B cell (primary cell): ENCODE data around the gene BEND7. TPM values are rescaled to one million over a fixed set of nuclear protein-coding genes. Genes with fewer than 3 reads are reported as not detected.

Experiments
- ATAC-seq: fragments of 200-7000 bp; cut with Tn5 transposase; one replicate; pipeline ENCODE4 v1.10.0; 2021; ENCODE audit warnings: low read depth, mild to moderate bottlenecking, moderate number of reproducible peaks, moderate library complexity
- CTCF ChIA-PET: fragments of 350-600 bp; sonication (Branson Sonifier 250); formaldehyde crosslinking; loops from one replicate; lab custom pipeline; 2021; ENCODE audit warnings: antibody characterized with exemption, inconsistent platforms; lab: Charles Lee
- POLR2A ChIA-PET: fragments of 350-600 bp; sonication (Branson Sonifier 250); formaldehyde crosslinking; loops from one replicate; lab custom pipeline; 2021; ENCODE audit warnings: antibody characterized with exemption; lab: Charles Lee
- DNase-seq: peaks from one replicate; pipeline ENCODE4 v3.0.0; 2013
- H2AFZ ChIP-seq: 2 replicates; pipeline ENCODE4 v1.6.1; 2012; ENCODE audit warnings: mild to moderate bottlenecking, low read depth, low read length; ENCODE audit not compliant: insufficient read depth, poor library complexity, severe bottlenecking
- H3K27ac ChIP-seq, 2 donors: 1 replicate in 1 of 2; 2 replicates in 1 of 2; pipeline ENCODE4 v1.5.1; 2012 to 2013; ENCODE audit warnings: low read length in 2 of 2, mild to moderate bottlenecking in 2 of 2, moderate library complexity in 1 of 2
- H3K27me3 ChIP-seq, 4 experiments: fragments of 200-600 bp in 1 of 4; sonication (generic) in 1 of 4; replicated peaks in 1 of 4; 1 replicate in 2 of 4; 2 replicates in 2 of 4; pipeline versions ENCODE4 v1.6.1 to v1.7.0; 2013 to 2016; ENCODE audit warnings: low read length in 3 of 4, mild to moderate bottlenecking in 2 of 4, mixed read lengths in 1 of 4, moderate library complexity in 1 of 4; ENCODE audit not compliant: insufficient read depth in 4 of 4, control insufficient read depth in 3 of 4; ENCODE audit errors: control extremely low read depth in 1 of 4
- H3K36me3 ChIP-seq, 2 experiments: replicated peaks in 1 of 2; 1 replicate in 1 of 2; 2 replicates in 1 of 2; pipeline versions ENCODE4 v1.6.1 to v1.7.1; 2013; ENCODE audit warnings: low read length in 1 of 2; ENCODE audit not compliant: insufficient read depth in 2 of 2, control insufficient read depth in 1 of 2; ENCODE audit errors: control extremely low read depth in 1 of 2, extremely low read depth in 1 of 2
- H3K4me1 ChIP-seq, 2 donors: fragments of 200-600 bp in 1 of 2; sonication (generic) in 1 of 2; 1 replicate in 1 of 2; 2 replicates in 1 of 2; pipeline versions ENCODE4 v1.5.1 to v1.6.1; 2013 to 2017; ENCODE audit warnings: low read length in 2 of 2; ENCODE audit not compliant: control insufficient read depth in 2 of 2, insufficient read depth in 2 of 2
- H3K4me2 ChIP-seq: replicated peaks from 2 replicates; pipeline ENCODE3; 2012; ENCODE audit warnings: mild to moderate bottlenecking, low read depth, low read length; ENCODE audit not compliant: poor library complexity, severe bottlenecking
- H3K4me3 ChIP-seq, 5 experiments: fragments of 200-600 bp in 1 of 5; sonication (generic) in 1 of 5; 1 replicate in 3 of 5; 2 replicates in 2 of 5; pipeline versions ENCODE4 v1.5.1 to v1.7.0; 2011 to 2016; ENCODE audit warnings: low read length in 4 of 5, mild to moderate bottlenecking in 4 of 5, low read depth in 2 of 5, control low read depth in 1 of 5, moderate library complexity in 1 of 5; ENCODE audit not compliant: insufficient read depth in 1 of 5; ENCODE audit errors: control extremely low read depth in 1 of 5, extremely low read depth in 1 of 5
- H3K79me2 ChIP-seq: fragments of 200-600 bp; sonication (generic); one replicate; pipeline ENCODE4 v1.6.0; 2016; ENCODE audit warnings: low read length; ENCODE audit not compliant: control insufficient read depth, insufficient read depth
- H3K9ac ChIP-seq: fragments of 200-600 bp; sonication (generic); 2 replicates; pipeline ENCODE4 v1.6.1; 2017; ENCODE audit warnings: mild to moderate bottlenecking, low read length, moderate library complexity
- H3K9me3 ChIP-seq, 3 donors: one replicate each; pipeline versions ENCODE4 v1.6.1 to v1.7.1; 2013; ENCODE audit warnings: low read length in 2 of 3; ENCODE audit not compliant: control insufficient read depth in 2 of 3, insufficient read depth in 1 of 3; ENCODE audit errors: control extremely low read depth in 1 of 3
- H4K20me1 ChIP-seq: 2 replicates; pipeline ENCODE4 v1.6.0; 2012; ENCODE audit warnings: mild to moderate bottlenecking, low read length; ENCODE audit not compliant: insufficient read depth, control insufficient read depth, poor library complexity, severe bottlenecking
- H3K27ac Mint-ChIP-seq: one replicate; pipeline ENCODE4 v1.8.0; 2021; ENCODE audit warnings: mixed read lengths
- H3K27me3 Mint-ChIP-seq: one replicate; pipeline ENCODE4 v1.8.0; 2021; ENCODE audit warnings: mixed read lengths
- H3K4me1 Mint-ChIP-seq: one replicate; pipeline ENCODE4 v1.8.0; 2021; ENCODE audit warnings: mixed read lengths
- H3K4me3 Mint-ChIP-seq: one replicate; pipeline ENCODE4 v1.8.0; 2021; ENCODE audit warnings: mixed read lengths
- H3K9me3 Mint-ChIP-seq: one replicate; pipeline ENCODE4 v1.8.0; 2022; ENCODE audit warnings: mixed read lengths; ENCODE audit not compliant: insufficient read depth
- CTCF ChIP-seq: fragments of 200-600 bp; IDR thresholded peaks from one replicate; pipeline ENCODE4 v1.8.0; 2022; ENCODE audit warnings: antibody characterized with exemption, mild to moderate bottlenecking
- EZH2 ChIP-seq: IDR thresholded peaks from 2 replicates; pipeline ENCODE4 v1.6.1; 2012; ENCODE audit warnings: borderline replicate concordance, low read depth, mild to moderate bottlenecking, moderate library complexity, low read length; ENCODE audit not compliant: insufficient read depth, poor library complexity, severe bottlenecking
- WGBS: methylation state at CpG from one replicate; pipeline ENCODE4 v1.1.5; 2013; ENCODE audit warnings: missing lambda C conversion rate; ENCODE audit not compliant: insufficient coverage; 5-methylcytosine and 5-hydroxymethylcytosine counted together
- intact Hi-C: fragments of 100-400 bp; cut with micrococcal nuclease; formaldehyde crosslinking; loops from one replicate; pipeline ENCODE4 v1.10.0; 2022
- polyA plus RNA-seq: library from polyadenylated mRNA; depleted of rRNA; stranded (reverse); fragments of >200 nt; gene quantifications from 2 replicates; pipeline ENCODE4 v1.2.3, GENCODE V29; 2012
- total RNA-seq, 2 donors: library from RNA; stranded (reverse); fragments of 120-200 nt in 1 of 2; gene quantifications; 1 replicate in 1 of 2; 2 replicates in 1 of 2; pipeline versions ENCODE4 v1.2.3 to v1.2.4, GENCODE V29; 2013 to 2022

The BEND7 gene
- total and polyA plus RNA-seq, 2 donors (not counting 1 experiment from before 2014, with no cell fraction given) = 0.10 TPM; not detected in 1

GRCh38 chr10:13396369-13396768 is 132.4 kb downstream of the BEND7 start:
- ChIA-PET POLR2A (no interaction called here), CTCF (interaction anchor here (1.8 kb wide), 1 partner anchor 24 kb away, joined by 6 read pairs; no protein-coding TSS in a partner anchor)
- DNase-seq (no peak), ATAC-seq (no peak)
- H3K27ac Mint-ChIP-seq = no peak overlapping the region
- Histone ChIP-seq H3K9me3 (peaks cover 0 to 6% (median 1%) of the 10 kb centered on the region in 3 donors), H4K20me1 (no peaks in the 10 kb centered on the region), H3K9ac (no peak overlapping the region), H3K27ac (no peak overlapping the region), H3K36me3 (no peaks in the 10 kb centered on the region), H3K4me1 (no peaks in the 10 kb centered on the region), H2AFZ (no peak overlapping the region), H3K79me2 (no peaks in the 10 kb centered on the region), H3K4me3 (no peak overlapping the region), H3K27me3 (peaks cover 0 to 9% (median 0%) of the 10 kb centered on the region in 4 experiments), H3K4me2 (no peak overlapping the region)
- TF ChIP-seq CTCF = no peak
- no peak for TF ChIP-seq EZH2
- no peaks in the 10 kb centered on the region for H3K9me3 Mint-ChIP-seq
- peaks cover 30% of the 10 kb centered on the region for H3K27me3 Mint-ChIP-seq
- peaks cover 6% of the 10 kb centered on the region for H3K4me1 Mint-ChIP-seq
- no peak overlapping the region for H3K4me3 Mint-ChIP-seq
- intact Hi-C loops = no loop called here

GRCh38 chr10:13395540-13395939 is 133.3 kb downstream of the BEND7 start:
- Histone ChIP-seq H3K27me3 (peaks cover 0 to 6% (median 0%) of the 10 kb centered on the region in 4 experiments), H4K20me1 (no peaks in the 10 kb centered on the region), H3K9ac (no peak overlapping the region), H3K9me3 (peaks cover 0 to 8% (median 1%) of the 10 kb centered on the region in 3 donors), H3K27ac (no peak overlapping the region), H3K4me3 (no peak overlapping the region), H3K4me1 (peaks cover 0 to 3% of the 10 kb centered on the region in 2 donors), H3K36me3 (no peaks in the 10 kb centered on the region), H3K4me2 (no peak overlapping the region), H2AFZ (no peak overlapping the region), H3K79me2 (no peaks in the 10 kb centered on the region)
- no peak overlapping the region for H3K27ac Mint-ChIP-seq
- H3K27me3 Mint-ChIP-seq = peaks cover 26% of the 10 kb centered on the region
- no peak for ATAC-seq
- TF ChIP-seq EZH2 (no peak), CTCF (no peak)
- H3K9me3 Mint-ChIP-seq = no peaks in the 10 kb centered on the region
- H3K4me1 Mint-ChIP-seq = peaks cover 12% of the 10 kb centered on the region
- H3K4me3 Mint-ChIP-seq = no peak overlapping the region
- WGBS = no CpG with 5 or more reads among the region's 3 CpGs
- ChIA-PET POLR2A (no interaction called here), CTCF (interaction anchor here (1.8 kb wide), 1 partner anchor 23 kb away, joined by 6 read pairs; no protein-coding TSS in a partner anchor)
- no peak for DNase-seq
- intact Hi-C loops = no loop called here
